A549 (cell line): ENCODE results near the gene HRH3.

Experiments
- BHLHE40 ChIP-seq: IDR thresholded peaks from 2 replicates; pipeline ENCODE4 v1.6.1; 2012; ENCODE audit warnings: low read depth, low read length, inconsistent platforms
- CHD2 ChIP-seq: fragments of 150-350 bp; IDR thresholded peaks from 2 replicates; pipeline ENCODE4 v1.6.1; 2014; ENCODE audit warnings: low read length; ENCODE audit not compliant: partially characterized antibody
- EP300 ChIP-seq, 2 experiments: fragments of >200 bp; sonication (Bioruptor Twin); formaldehyde crosslinking; IDR thresholded peaks; 2 replicates in 1 of 2; 3 replicates in 1 of 2; pipeline ENCODE4 v1.6.1; 2016 to 2017
- HDAC2 ChIP-seq: fragments of 200-600 bp; sonication (generic); IDR thresholded peaks from 2 replicates; pipeline ENCODE4 v1.6.1; 2016
- KDM1A ChIP-seq: fragments of 200-600 bp; sonication (generic); IDR thresholded peaks from 2 replicates; pipeline ENCODE4 v1.6.1; 2016; ENCODE audit warnings: low read depth, mild to moderate bottlenecking
- PHF8 ChIP-seq: fragments of 200-600 bp; sonication (generic); IDR thresholded peaks from 2 replicates; pipeline ENCODE4 v1.6.1; 2016; ENCODE audit warnings: low read depth, mild to moderate bottlenecking, antibody characterized with exemption, moderate library complexity, borderline replicate concordance
- POLR2A ChIP-seq: IDR thresholded peaks from 2 replicates; pipeline ENCODE4 v1.6.1; 2012; ENCODE audit warnings: mild to moderate bottlenecking, low read length
- RAD21 ChIP-seq, 2 experiments: fragments of >200 bp in 1 of 2; sonication (Bioruptor Twin) in 1 of 2; formaldehyde crosslinking in 1 of 2; IDR thresholded peaks in 1 of 2; conservative IDR thresholded peaks in 1 of 2; 2 replicates in 1 of 2; 3 replicates in 1 of 2; pipeline ENCODE4 v1.6.1; 2012 to 2018; ENCODE audit warnings: inconsistent platforms in 1 of 2
- TF ChIP-seq, protein P1 (sequence below): fragments of >200 bp; sonication (Bioruptor Twin); formaldehyde crosslinking; IDR thresholded peaks from 3 replicates; pipeline ENCODE4 v1.5.1; 2016
- TF ChIP-seq, protein P2 (sequence below): IDR thresholded peaks from 2 replicates; pipeline ENCODE4 v1.6.1; 2012

DNA sequence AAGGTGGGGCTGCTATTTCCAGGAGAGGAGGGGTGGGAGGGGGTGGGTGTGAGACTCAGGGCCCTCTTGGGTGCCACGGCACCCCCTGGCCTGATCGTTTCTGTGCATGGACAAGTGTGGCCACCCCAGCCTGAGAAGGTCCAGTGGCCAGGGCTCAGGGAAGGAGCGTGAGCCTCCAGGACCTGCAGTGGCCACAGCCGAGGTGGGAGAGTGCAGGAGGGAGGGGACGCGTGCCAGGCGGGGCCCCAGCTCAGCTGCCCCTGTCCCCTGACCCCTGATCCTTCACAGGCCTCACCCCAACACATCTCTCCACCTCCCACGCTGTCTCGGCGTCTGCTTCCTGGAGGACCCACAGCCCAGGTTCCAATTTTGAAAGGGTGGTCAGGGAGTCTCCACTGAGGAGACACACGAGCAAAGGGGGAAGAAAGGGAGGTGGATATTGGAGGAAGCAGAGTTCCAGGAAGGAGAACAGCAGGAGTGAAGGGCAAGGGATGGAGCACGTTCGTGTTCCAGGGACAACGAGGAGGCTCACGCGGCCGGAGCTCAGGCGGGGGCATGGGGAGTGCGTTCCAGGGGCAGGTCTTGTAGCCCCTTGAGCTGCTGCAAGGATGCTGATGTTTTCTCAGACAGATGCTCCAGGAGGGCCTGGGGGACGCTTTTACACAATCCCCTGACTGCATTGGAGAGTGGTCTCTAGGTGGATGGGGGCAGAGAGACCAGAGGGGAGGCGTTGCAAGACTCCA is 4.2 kb upstream of the HRH3 start:
- no peak for TF ChIP-seq POLR2A
- TF ChIP-seq, protein P1, sequence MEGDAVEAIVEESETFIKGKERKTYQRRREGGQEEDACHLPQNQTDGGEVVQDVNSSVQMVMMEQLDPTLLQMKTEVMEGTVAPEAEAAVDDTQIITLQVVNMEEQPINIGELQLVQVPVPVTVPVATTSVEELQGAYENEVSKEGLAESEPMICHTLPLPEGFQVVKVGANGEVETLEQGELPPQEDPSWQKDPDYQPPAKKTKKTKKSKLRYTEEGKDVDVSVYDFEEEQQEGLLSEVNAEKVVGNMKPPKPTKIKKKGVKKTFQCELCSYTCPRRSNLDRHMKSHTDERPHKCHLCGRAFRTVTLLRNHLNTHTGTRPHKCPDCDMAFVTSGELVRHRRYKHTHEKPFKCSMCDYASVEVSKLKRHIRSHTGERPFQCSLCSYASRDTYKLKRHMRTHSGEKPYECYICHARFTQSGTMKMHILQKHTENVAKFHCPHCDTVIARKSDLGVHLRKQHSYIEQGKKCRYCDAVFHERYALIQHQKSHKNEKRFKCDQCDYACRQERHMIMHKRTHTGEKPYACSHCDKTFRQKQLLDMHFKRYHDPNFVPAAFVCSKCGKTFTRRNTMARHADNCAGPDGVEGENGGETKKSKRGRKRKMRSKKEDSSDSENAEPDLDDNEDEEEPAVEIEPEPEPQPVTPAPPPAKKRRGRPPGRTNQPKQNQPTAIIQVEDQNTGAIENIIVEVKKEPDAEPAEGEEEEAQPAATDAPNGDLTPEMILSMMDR = no peak
- no peak for TF ChIP-seq CHD2
- TF ChIP-seq BHLHE40 = no peak
- no peak for TF ChIP-seq HDAC2
- no peak for TF ChIP-seq EP300 (IDR thresholded peaks at IDR 0.05)
- TF ChIP-seq, protein P2, sequence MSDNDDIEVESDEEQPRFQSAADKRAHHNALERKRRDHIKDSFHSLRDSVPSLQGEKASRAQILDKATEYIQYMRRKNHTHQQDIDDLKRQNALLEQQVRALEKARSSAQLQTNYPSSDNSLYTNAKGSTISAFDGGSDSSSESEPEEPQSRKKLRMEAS = no peak
- TF ChIP-seq KDM1A = no peak
- TF ChIP-seq RAD21 (conservative IDR thresholded peaks at IDR 0.05 in 1 of 2, IDR thresholded peaks at IDR 0.05 in 1 of 2) = no peak
- TF ChIP-seq PHF8 = no peak
